Ovary (tissue), 9 donors: ENCODE results near the gene INHBB. TPM values are rescaled to one million over a fixed set of nuclear protein-coding genes. Genes with fewer than 3 reads are reported as not detected.

Source experiments
- DNase-seq, 5 donors: peaks; one replicate each; pipeline ENCODE4 v3.0.0-alpha.2; 2019 to 2020
- H3K27ac ChIP-seq, 2 donors: fragments of 200-600 bp; one replicate each; pipeline versions ENCODE4 v1.5.1 to v1.8.0; 2019 to 2022
- H3K27me3 ChIP-seq: fragments of 200-600 bp; one replicate; pipeline ENCODE4 v1.8.0; 2022
- H3K36me3 ChIP-seq: fragments of 200-600 bp; sonication (generic); one replicate; pipeline ENCODE4 v1.5.1; 2019
- H3K4me1 ChIP-seq: one replicate; pipeline ENCODE4 v1.8.1; 2013; ENCODE audit warnings: mild to moderate bottlenecking, moderate library complexity; ENCODE audit not compliant: insufficient read depth
- H3K4me3 ChIP-seq: fragments of 200-600 bp; sonication (generic); one replicate; pipeline ENCODE4 v1.5.1; 2017
- H3K9me3 ChIP-seq, 2 donors: fragments of 200-600 bp in 1 of 2; sonication (generic) in 1 of 2; one replicate each; pipeline versions ENCODE4 v1.5.1 to v1.8.1; 2013 to 2019; ENCODE audit warnings: mild to moderate bottlenecking in 1 of 2, moderate library complexity in 1 of 2
- EP300 ChIP-seq: sonication (generic); formaldehyde crosslinking; IDR thresholded peaks from one replicate; pipeline ENCODE4 v1.6.1; 2017; ENCODE audit warnings: antibody characterized with exemption
- POLR2A ChIP-seq: fragments of 450-650 bp; IDR thresholded peaks from one replicate; pipeline ENCODE4 v1.6.1; 2017; ENCODE audit warnings: antibody characterized with exemption, mild to moderate bottlenecking, moderate library complexity
- WGBS, 3 donors: extraction: QIAGEN DNeasy Blood & Tissue Kit in 1 of 3; methylation state at CpG; one replicate each; pipeline versions ENCODE4 v1.1.5 to v1.1.7; 2013 to 2017; 5-methylcytosine and 5-hydroxymethylcytosine counted together
- intact Hi-C, 4 donors: fragments of 100-400 bp; cut with DNase I; formaldehyde crosslinking; loops; one replicate each; pipeline versions ENCODE4 v1.11.0 to v1.15.1; 2022 to 2023
- polyA plus RNA-seq, 2 donors: library from polyadenylated mRNA; stranded (reverse); fragments of 200-250 nt in 1 of 2; fragments of 350-450 nt in 1 of 2; fragmentation: Illumina TruSeq in 1 of 2; extraction: RNeasy Lipid Tissue Mini Kit (QIAGEN cat#74804) in 1 of 2; gene quantifications; one replicate each; pipeline ENCODE4 v1.2.3, GENCODE V29; 2013 to 2014
- total RNA-seq, 7 donors: library from RNA; depleted of rRNA in 2 of 7; stranded (reverse); fragments of >200 nt in 2 of 7; fragmentation: NEBNext Ultra II Directional in 3 of 7; extraction: Animal tissue kit (Norgen Biotek cat#: 25700) in 3 of 7; gene quantifications; one replicate each; pipeline versions ENCODE4 v1.1.0 to v1.2.4, GENCODE V29; 2016 to 2023
- TF ChIP-seq, protein P1 (sequence below), 3 donors: fragments of 450-650 bp in 2 of 3; fragments of 200-600 bp in 1 of 3; IDR thresholded peaks; one replicate each; pipeline versions ENCODE4 v1.5.1 to v1.8.0; 2016 to 2022; ENCODE audit warnings: antibody characterized with exemption in 3 of 3, mild to moderate bottlenecking in 1 of 3
- donor health status: DM: no; HTN: no; CAD: no; lungs with moderate emphysema.
- donor health status: DM: no; HTN: no; CAD: no.
- donor health status: Bipolar disorder and iron deficiency.
- donor health status: DM: yes; HTN: yes; CAD: no.
- donor health status: DM: no; HTN: no; CAD: no.
- donor health status: DM: yes; HTN: yes; CAD: no.

Gene INHBB
- total and polyA plus RNA-seq, 9 donors, result 1.1 to 6.9 (median 4.0) TPM

DNA sequence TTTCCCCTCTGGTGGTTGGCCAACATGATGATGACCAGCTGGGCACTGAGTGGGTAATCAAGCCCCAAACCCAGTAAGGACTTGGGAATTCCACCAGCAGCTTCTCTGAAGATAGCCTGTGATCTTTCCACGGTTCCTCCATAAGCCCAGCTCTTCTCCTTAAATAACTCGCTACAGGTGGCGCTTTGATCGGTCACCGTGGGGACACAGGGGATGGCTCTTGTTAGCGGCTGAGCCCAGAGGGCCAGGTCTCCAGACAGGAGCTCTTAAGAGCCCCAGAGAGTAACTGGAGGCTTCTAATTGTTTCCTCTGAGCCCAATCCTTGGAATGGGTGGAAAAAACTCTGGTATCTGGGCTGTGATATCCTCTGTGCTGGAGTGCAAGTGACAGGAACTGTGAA is 13.6 kb upstream of the INHBB start:
- no peak for DNase-seq
- intact Hi-C loops, result loop anchor here in 1 of 4 donors (10.0 kb wide), 1 partner anchor 752 kb away; no protein-coding TSS in a partner anchor
- Histone ChIP-seq H3K4me3 (no peak overlapping the region), H3K36me3 (no peaks in the 10 kb centered on the region), H3K4me1 (no peaks in the 10 kb centered on the region), H3K9me3 (no peaks in the 10 kb centered on the region), H3K27ac (no peak overlapping the region), H3K27me3 (no peaks in the 10 kb centered on the region)
- TF ChIP-seq EP300 (no peak), POLR2A (no peak)
- TF ChIP-seq, protein P1, sequence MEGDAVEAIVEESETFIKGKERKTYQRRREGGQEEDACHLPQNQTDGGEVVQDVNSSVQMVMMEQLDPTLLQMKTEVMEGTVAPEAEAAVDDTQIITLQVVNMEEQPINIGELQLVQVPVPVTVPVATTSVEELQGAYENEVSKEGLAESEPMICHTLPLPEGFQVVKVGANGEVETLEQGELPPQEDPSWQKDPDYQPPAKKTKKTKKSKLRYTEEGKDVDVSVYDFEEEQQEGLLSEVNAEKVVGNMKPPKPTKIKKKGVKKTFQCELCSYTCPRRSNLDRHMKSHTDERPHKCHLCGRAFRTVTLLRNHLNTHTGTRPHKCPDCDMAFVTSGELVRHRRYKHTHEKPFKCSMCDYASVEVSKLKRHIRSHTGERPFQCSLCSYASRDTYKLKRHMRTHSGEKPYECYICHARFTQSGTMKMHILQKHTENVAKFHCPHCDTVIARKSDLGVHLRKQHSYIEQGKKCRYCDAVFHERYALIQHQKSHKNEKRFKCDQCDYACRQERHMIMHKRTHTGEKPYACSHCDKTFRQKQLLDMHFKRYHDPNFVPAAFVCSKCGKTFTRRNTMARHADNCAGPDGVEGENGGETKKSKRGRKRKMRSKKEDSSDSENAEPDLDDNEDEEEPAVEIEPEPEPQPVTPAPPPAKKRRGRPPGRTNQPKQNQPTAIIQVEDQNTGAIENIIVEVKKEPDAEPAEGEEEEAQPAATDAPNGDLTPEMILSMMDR (IDR thresholded peaks at IDR 0.05), result no peak
- WGBS, 3 donors, result 88 to 93% (median 90%) methylated on average over 6 of the region's 6 CpGs

DNA sequence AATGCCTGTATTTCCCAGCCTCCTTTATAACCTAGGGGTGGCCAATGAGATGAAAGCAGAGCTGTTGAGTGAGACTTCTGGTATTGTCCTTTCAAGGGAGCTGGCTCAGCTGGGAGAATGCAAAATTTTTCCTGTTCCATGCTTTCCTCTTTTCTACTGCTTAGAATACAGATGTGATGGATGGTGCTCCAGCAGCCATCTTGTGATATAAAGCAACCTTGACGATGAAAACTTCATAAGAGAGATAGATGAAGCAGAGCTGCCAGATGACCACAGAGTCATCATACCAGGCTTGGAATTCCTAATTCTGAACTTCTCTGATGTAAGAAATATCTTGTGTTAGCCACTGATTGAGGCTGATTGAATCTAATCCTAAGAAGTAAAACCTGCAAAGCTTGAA is 11.9 kb upstream of the INHBB start:
- no peaks in the 10 kb centered on the region for H3K27me3 ChIP-seq
- TF ChIP-seq POLR2A (no peak), EP300 (no peak)
- TF ChIP-seq, protein P1 (IDR thresholded peaks at IDR 0.05), result no peak
- H3K9me3 ChIP-seq, result no peaks in the 10 kb centered on the region
- H3K36me3 ChIP-seq, result no peaks in the 10 kb centered on the region
- no peak overlapping the region for H3K4me3 ChIP-seq
- WGBS, 3 donors, result 92 to 100% (median 96%) methylated on average over 1 of the region's 1 CpG
- intact Hi-C loops, result loop anchor here in 1 of 4 donors (10.0 kb wide), 1 partner anchor 751 kb away; no protein-coding TSS in a partner anchor
- no peak overlapping the region for H3K27ac ChIP-seq
- no peak for DNase-seq
- H3K4me1 ChIP-seq, result no peaks in the 10 kb centered on the region

DNA sequence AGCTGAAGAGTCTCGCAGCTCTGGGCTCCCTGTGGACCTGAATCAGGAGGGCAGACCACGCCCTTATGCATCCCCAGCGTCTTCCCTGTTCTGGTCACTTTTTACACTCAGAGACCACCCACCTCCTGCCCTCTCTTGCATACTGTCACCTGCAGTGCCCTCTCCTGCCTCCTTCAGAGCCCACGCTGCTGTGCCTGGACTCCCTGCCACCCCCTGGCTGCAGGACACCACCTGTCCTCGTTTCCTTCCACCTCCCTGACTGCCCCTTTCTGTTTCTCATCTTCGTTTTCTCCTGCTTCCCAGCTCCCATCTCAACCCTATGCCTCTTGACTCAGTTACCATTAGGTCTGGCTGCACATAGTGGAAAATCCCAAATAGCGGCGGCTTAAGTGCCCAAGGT is 9.2 kb upstream of the INHBB start:
- no peaks in the 10 kb centered on the region for H3K27me3 ChIP-seq
- intact Hi-C loops, result loop anchor here in 1 of 4 donors (10.0 kb wide), 1 partner anchor 748 kb away; no protein-coding TSS in a partner anchor
- WGBS, 3 donors, result 84 to 91% (median 86%) methylated on average over 8 of the region's 8 CpGs
- no peak for DNase-seq
- no peak overlapping the region for H3K27ac ChIP-seq
- H3K36me3 ChIP-seq, result no peaks in the 10 kb centered on the region
- H3K9me3 ChIP-seq, result no peaks in the 10 kb centered on the region
- no peak for TF ChIP-seq EP300
- no peak for TF ChIP-seq POLR2A
- TF ChIP-seq, protein P1 (IDR thresholded peaks at IDR 0.05), result no peak
- no peak overlapping the region for H3K4me3 ChIP-seq
- no peaks in the 10 kb centered on the region for H3K4me1 ChIP-seq

DNA sequence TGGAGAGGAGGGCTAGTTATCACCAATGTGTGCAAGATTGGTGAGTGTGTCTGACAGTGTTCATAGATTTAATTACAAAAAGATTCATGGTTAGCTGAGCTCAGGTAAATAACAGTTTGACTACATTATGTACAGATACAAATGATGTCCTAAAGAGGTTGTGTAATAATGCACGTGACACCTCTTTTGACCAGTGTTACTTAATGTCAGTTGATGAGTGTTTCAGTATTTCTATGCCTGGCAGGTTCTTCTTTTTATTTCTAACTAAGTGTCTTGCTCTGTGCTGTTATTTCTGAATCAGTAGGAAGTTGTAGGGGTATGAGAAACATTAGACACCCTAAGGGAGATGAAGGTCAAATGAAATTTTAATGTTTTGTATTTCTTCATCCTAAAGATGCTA is 7.9 kb upstream of the INHBB start:
- intact Hi-C loops, result loop anchor here in 1 of 4 donors (10.0 kb wide), 1 partner anchor 747 kb away; no protein-coding TSS in a partner anchor
- no peaks in the 10 kb centered on the region for H3K27me3 ChIP-seq
- H3K4me1 ChIP-seq, result no peaks in the 10 kb centered on the region

More for the DNA sequence above, 7.9 kb upstream of the INHBB start:
- TF ChIP-seq, protein P1 (IDR thresholded peaks at IDR 0.05), result no peak
- TF ChIP-seq POLR2A, result no peak
- TF ChIP-seq EP300, result no peak
- DNase-seq, result no peak
- WGBS, 3 donors, result 90 to 98% (median 91%) methylated on average over 1 of the region's 1 CpG
- Histone ChIP-seq H3K4me3 (no peak overlapping the region), H3K36me3 (no peaks in the 10 kb centered on the region), H3K27ac (no peak overlapping the region), H3K9me3 (no peaks in the 10 kb centered on the region)
